GM19238 (cell line): Measurements from ENCODE around the gene CYP11A1.

Source experiments
- DNase-seq: peaks from one replicate; pipeline ENCODE4 v3.0.0; 2011; ENCODE audit warnings: low spot score; ENCODE audit not compliant: insufficient read length

Gene CYP11A1

DNA sequence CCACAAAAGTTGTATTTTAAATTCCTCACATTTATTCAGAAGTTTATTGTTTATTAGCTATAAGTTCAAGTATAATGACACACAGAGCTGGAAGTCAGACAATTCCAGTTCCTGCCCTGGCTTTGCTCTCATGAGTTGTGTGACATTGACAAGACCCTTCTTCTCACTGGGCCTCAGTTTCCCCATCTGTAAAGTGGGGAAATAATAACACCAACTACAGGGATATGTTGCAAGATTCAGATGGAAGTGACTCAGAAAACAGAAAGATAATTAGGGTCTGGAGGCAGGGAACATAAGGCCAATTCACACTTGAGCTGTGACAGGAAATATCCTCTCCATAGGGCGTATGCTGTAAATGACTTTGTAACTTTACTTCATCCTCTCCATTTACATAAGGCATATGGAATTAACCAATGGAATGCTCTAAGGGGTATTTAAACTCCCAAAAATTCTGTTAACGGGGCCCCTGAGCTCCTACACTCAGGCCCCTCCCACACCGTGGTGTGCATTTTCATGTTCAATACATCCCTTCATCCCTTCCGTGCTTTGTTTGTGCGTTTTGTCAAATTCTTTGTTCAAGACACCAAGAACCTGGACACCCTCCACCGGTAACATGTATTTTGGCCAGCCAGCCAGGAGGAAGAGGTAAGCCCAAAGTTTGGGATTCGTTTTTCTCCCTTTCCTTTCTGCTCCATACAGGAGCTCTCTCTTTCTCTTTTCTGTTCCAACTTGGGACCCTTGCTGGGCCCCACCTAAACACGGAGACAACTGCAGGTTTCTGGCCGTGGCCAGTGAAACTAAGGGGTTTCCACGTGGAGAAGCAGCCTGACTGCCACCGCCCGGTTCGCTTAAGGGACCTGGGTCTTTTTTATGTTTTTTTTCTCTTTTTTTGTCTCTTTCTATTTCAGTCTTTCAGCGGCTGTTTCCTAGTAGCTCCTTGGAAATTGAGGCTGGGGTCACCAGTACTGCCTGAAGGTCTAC is 16.9 kb downstream of the CYP11A1 start:
- no peak for DNase-seq

DNA sequence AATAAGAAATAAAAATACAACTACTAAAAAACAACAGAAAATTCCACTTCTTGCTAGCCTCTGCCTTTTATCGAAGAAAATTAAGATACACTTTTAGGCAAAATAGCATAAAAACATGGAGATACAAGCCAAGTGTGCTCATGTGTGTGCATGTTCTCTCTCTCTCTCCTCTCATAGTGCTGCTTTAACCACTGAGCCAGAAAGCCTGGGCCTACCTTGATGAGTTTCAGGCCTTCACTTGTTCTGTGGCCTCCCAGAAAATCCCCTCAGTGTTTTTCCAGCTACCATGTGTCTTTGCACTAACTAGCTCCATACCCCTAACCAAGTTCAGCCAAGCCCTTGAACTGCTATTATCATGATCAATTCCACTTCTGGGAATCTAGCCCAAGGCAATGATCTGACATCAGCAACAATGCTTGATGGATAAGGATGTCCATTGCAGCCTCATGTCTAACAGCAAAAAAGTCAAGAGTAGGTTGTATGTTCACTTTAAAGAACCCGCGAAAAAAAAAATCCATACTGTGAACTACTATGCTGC is 18.1 kb downstream of the CYP11A1 start:
- no peak for DNase-seq

DNA sequence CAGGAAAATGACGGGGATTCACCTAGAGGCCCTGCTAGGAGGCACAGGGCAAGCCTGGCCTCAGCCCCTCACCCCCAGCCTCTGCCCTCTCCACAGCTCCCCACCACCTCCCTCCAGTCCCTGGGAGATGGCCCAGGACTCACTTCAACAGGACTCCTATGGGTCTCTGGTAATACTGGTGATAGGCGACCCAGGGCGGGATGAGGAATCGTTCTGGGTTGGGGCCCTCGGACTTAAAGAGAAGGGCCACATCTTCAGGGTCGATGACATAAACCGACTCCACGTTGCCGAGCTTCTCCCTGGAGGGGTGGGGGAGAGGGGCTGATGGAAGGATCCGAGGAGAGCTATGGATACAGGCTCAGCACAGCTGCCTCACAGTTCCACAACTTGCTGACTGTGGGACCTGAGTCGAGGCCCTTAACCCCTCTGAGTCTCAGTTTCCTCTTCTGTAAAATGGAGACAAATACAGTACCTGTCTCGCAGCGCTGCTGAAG is 19.6 kb downstream of the CYP11A1 start:
- no peak for DNase-seq

DNA sequence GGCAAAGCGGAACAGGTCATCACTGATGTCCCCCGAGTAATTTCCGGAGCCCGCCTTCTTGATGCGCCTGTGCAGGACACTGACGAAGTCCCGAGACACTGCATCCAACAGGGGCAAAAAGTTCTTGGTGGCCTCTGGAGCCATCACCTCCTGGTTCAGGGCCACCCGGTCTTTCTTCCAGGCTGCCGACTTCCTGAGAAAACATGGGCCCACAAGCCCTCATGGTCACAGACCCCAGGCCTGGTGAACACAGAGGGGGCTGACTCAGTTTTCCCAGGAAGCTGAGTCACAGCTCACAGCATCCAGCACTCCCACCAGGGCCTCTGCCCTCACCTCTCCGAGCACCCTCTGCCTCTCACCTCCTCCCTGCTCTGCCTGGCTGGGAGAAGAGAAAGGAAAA is 22.4 kb downstream of the CYP11A1 start:
- DNase-seq = no peak

DNA sequence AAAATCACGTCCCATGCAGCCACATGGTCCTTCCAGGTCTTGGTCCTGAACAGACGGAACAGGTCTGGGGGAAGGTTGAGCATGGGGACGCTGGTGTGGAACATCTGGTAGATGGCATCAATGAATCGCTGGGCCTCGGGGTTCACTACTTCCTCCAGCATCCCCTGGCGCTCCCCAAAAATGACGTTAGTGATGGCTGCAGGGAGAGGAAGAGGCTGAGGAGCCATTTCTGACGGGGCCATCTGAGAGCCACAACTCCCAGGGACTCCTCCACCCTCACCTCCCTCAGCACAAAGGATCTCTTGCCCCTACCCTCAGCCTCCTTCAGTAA is 23.7 kb downstream of the CYP11A1 start:
- no peak for DNase-seq

DNA sequence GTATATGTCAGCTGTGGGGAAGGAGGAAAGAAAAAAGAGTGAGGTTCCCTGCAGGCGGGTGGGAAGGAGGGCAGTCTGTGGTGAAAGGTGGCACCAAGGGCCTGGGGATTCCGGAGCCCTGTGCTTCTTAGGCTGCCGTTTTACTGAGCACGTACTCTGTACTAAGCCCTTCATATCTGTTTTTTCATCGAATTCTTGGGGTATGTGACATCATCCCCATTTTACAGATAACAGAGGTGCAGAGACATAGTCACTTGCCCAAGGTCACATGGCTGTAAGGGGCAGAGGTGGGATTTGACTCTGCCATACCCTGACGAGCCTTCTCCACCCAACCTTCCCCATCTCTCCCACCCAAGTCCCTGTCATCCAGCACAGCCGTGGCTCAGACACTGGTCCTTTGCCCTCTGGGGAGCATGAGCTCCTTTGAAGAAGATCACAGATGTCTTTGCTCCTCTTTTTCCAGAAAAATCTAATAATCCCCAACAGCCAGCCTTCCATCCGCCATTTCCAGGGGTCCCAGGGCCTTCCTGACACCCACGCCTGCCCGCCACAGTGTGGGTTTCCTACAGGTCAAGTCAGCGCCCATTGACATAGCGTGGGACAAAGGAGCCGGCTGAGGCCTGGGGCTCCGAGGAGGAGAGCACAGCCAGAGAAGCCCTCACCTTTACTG is 24.2 kb downstream of the CYP11A1 start:
- DNase-seq = no peak

DNA sequence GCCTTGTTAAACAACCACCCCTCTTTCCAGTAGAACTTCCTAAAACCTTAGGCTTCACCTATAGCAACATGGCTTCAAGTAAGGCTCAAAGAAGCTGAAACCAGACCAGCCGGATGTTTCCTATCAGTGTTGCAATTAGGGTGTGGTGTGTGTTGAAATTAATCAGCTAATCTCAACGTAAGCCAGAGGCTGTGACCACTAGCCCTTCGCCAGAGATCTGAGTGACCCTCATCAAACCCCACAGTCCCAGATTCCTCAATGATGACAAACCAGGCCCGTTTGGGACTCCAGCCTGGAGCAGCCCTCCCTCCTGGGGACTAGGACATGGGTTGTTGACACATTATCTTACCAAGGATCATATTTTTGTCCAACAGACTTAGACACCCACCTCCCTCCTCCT is 27.3 kb downstream of the CYP11A1 start:
- DNase-seq = no peak

DNA sequence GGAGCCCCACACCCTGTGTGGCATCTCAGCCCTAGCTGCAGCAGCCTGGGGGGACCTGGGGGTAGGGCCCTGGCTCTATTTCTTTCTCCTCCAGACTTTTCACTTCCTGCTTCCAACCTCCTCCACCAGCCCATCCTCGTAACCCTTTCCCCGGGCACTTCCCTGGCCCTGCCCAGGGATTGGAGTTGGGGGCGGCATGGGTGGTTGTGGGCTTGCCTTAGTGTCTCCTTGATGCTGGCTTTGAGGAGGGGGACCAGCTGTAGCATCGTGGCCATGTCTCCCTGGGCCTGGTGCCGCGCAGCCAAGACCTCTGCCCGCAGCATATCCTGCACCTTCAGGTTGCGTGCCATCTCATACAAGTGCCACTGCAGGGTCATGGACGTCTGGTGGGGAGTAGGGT is 28.1 kb downstream of the CYP11A1 start:
- no peak for DNase-seq

DNA sequence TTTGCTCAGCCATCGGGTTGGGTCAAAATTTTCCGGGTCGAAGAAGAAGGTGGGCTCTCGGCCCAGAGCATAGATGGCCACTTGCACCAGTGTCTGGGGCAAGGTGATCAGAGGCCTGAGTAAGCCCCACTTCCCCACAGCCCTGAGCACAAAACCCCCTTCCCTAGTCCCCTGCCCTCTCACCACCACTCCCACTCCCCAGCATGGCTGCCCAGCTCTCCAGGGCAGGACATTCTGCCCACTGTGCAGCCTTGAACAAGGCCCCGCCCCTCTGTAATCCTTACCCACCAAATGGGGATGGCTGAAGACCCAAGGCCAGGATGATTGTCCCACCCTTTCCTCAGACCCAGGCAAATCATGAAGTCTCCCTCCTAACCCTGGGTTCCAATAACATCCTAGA is 28.8 kb downstream of the CYP11A1 start:
- no peak for DNase-seq

DNA sequence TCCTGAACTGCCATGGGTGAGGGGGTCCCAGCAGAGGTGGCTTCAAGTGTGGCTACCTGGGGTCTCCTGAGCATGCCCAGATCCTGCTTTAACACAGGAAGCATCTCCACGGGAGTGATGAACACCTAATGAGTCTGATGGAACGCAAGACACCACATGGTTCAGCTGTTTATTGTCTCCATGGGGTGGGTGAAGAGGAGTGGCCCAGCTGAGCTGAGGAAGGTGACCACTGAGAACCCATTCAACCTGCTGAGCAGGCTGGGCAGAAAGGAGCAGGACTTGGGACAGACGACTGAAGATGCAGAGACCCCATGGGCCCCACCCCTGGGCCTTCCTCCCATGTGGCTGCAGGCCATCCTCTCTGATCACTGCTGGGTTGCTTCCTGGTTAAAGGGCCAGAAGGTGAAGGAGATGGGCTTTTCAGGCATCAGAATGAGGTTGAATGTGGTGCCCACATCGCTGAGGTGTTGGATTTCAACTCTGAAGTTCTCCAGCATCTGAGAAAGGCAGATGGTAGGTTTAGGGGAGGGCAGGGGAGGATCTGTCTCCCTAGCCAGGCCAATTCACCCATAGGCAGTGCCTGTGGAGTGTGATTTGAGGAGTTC is 29.7 kb downstream of the CYP11A1 start:
- DNase-seq = no peak

DNA sequence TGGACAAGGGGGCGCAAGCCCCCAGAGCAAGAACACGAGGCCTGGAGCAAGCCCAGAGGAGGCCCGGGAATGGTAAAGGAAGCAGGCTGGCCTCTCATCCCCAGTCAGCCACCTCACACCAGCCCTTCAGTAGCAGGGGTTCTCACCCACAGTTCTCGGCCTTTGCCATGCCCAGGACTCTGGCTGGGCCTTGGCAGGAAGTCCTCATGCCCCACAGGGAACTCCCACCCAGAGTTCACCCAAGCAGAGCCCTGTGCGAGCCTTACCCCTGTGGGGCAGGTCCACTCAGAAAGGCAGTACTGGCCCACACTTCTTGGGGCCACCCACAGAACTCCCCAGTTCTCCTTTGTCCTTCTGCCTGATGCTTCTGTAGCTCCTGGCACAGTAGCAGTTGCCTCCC is 30.3 kb downstream of the CYP11A1 start:
- no peak for DNase-seq

DNA sequence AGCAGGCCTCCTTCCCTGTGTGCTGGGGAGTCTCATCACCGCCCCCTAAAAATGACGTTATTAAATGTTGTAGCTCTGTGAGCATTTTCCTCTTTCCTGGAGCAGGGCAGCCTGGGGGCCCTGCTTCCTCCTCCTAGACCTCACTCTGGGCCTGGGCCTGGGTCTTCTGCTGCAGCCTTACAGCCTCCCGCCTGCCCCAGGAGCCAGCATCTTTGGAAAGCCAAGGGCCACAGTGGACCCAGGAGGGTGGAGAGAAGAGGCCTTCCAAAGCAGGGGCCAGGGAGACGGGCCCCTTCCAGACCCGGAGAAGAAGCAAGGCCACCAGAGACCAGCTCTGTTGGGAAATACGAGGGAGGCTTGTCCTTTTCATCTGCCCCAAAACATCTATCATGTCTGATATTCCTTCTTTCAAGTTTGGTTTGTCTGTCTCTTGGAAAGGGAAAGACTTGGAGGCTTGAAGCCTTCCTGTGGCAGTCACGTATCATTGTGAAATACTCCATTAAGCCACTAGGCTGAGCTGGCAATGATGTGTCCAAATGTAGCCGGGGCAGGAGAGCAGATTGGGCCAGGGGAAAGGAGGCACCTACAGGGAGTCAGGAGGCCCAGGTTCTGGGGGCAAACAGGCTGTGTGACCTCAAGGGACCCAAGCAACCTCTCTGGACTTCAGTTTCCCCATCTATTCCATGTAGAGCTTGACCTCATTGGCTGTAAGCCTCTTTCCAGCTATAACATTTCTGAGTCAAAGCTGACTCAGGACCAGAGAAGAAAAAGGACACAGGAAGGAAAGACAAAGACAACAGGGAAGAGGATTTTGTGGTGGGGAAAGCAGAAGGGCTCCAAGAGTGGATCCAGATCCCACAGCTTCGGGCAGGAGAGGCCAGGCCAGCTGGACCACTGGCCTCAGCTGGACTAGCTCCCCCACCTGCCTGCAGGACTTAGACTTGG is 31.1 kb downstream of the CYP11A1 start:
- DNase-seq = no peak

DNA sequence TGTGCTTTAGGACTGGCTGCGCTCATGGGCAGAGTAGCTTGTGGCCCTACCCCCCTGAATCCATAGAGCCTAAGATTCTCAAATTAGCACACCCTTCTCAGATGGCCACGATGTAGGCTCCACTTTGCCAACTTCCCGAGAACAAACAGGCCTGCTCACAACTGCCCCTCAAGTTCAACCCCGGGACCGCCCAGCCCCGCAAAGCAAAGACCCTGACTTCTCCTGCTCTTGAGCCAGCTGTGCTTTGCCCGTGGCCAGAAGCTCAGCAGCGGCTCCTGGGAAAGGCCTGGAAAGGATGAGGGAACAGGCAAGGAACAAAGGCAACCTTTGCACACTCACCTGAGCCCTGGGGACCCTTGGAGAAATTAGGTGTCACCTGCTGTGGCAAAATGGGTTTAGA is 32.0 kb downstream of the CYP11A1 start:
- DNase-seq = no peak

DNA sequence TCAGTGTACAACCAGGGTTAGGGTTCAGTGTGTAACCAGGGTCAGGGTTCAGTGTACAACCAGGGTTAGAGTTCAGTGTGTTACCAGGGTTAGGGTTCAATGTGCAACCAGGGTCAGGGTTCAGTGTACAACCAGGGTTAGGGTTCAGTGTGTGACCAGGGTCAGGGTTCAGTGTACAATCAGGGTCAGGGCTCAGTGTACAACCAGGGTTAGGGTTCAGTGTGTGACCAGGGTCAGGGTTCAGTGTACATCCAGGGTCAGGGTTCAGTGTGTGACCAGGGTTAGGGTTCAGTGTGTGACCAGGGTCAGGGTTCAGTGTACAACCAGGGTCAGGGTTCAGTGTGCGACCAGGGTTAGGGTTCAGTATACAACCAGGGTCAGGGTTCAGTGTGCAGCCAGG is 33.3 kb downstream of the CYP11A1 start:
- no peak for DNase-seq

DNA sequence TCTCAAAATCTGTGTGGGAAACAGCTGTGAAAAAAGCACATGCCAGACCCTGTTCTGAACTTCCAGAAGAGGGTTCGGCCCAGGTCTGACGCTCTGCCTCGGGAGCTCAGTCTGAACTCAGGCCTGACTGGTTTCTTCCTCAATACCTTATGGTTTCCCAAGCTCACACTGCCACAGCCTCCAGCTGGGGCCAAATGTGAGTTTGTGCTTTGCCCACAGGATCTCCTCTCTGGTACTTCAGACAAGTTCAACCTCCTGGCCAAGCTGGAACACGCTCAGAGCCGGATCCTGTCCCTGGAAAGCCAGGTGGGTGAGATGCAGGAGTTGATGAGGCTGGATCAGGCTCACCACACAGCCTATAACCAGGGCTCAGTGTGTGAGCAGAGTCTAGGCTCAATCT is 33.8 kb downstream of the CYP11A1 start:
- no peak for DNase-seq

DNA sequence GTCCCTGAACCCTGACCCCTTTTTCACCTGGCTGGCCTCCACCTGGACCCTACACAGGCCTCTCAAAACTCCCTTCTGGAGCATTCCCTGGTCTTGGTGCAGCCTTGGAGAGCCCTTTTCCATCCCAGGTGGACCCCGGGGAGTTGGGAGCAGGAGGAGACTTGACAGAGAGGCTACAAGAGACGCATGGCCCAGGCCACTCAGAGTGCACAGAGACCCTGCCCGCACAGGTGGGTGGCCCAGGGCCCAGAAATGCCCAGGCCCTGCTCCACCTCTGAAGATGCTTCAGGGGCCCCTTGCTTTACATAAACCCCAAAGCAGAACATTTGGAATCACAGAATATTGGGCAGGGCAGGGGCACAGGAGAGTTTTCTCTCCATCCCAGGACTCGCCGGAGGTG is 34.4 kb downstream of the CYP11A1 start:
- no peak for DNase-seq

DNA sequence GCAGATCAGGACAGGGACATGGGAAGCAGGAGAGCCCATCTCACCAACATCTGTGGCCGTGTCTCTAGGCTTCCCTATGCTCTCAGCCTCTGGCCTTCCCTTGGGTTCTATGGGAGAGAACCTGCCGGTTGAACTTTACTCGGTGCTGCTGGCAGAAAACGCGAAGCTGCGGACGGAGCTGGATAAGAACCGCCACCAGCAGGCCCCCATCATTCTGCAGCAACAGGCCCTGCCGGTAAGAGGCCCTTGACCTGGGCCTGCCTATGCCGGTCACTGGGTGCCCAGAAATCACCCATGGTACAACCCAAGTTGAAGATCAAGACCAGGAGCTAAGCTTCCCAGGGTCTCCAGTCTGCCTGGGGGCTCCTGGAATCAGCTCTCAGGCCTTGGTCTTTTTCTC is 34.8 kb downstream of the CYP11A1 start:
- no peak for DNase-seq

DNA sequence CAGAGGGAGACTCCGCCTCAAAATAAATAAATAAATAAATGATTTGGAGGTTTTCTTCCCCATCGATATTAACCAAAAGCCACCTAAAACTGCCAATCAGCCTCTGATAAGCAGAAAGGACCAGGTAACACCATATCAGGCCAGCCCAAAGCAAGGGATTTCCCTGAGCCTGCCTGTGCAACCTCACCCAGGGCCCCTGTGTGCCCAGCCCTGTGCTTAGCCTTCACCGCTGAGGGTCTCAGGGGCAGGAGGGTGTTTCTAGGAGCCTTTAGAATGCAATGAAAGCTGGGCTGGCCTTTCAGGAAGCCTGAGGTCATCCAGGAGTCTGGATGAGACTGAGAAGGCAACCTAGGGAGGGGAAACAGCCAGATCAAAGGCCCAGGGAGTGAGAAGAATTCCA is 35.4 kb downstream of the CYP11A1 start:
- no peak for DNase-seq

DNA sequence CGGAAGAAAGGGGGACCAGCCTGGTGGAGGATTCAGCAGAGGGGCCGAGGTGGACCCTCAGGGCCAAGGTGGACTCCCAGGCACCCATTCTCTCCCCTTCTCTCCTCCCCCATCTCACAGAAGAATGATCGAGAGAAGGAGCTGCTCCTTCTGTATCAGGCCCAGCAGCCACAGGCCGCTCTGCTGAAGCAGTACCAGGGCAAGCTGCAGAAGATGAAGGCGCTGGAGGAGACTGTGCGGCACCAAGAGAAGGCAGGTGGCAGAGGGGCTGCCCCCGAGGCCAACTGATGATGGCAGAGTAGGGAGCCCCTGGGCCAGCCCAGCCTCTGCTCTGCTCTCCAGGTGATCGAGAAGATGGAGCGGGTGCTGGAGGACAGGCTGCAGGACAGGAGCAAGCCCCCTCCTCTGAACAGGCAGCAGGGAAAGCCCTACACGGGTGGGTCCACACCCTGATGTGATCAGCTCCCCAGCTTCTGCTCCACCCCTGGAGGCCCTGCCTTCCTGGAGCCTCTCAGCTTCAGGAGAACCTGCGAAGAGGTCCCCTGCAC is 36.5 kb downstream of the CYP11A1 start:
- no peak for DNase-seq

DNA sequence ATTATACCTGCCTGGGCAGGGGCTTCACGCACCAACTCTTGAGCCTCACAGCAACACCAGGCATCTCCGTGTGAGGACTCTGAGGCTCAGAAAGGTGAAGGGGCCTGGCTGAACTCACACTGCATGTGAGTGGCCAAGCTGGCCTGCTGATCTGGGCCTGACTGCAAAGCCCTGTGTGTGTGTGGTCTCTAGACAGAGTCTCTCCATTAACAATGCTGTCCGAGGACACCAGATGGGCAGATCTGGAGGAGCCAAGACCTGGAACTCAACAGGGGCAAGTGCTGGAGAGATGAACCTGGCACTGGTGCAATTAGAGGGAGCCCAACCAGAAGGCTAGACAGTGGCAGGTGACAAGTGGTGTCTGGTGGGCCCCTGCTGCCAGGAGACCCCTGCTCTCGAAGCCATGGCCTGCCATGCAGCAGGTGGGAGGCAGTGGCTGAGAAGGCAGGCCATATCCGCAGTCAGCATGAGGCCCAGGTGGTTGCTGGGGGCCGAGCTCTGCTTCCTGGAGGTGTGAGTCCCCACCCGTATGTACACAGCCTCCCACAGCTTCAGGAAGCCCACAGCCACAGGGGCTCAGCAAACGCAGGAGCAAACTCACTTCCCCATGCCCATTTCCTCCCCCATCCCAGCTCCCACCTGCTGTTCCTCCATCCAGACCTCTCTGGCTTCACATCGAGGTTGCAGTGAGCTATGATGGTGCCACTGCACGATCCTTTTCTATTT is 39.0 kb downstream of the CYP11A1 start:
- no peak for DNase-seq
